Stimulated activated CD4-positive, alpha-beta T cell treated with anti-CD3 and anti-CD28 coated beads, Interleukin-2, amount 100 ng/mL, for 24 hours (primary cell): Measurements from ENCODE around the gene ZNF106.

ENCODE experiments used
- DNase-seq, 2 donors: peaks; one replicate each; pipeline ENCODE4 v3.0.0-alpha.2; 2020

Gene ZNF106

DNA sequence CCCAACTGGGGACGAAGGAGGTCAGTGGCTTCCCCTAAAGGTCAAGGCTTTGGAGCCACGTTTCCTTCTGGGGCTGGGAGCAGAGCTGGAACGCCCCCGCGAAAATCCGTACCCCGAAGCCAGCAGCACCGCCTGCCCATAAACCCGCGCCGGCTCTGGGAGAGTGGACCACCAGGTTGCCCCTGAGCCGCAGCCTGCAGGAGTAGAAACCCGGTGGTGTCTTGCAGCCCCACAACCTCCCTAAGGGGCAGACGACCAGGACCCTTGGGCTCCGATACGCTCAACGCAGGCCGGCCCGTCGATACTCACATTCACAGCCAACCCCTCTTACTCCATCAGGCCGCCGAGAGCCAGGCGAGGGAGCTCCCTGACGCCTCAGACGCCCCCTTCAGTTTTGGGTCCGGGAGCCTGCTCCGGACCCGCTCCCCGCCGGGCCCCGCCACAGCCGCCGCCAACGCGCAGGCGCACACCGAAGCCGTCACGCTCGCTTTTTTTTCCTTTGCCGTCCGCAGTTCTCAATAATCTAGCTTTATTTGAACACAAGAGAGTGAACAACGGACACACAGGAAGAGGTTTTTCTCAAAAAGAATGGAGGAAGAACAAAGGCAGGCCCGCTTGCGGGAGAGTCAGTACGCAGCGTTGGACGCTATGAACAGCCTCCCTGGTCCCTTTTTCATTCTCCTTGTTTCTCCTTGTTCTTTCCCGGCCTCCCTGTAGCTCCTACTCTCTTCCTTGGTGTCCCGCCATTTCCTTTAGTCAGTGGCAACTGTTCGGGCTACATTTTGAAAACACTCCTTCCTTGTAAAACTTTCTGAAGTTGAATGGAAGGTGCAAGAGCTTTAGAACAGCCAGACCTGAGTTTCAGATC, at the start of gene ZNF106:
ZNF106 (minus strand) TSS at position 471 of the 868 bp plus-strand sequence. CDS start 18,852 bp downstream, outside the sequence.
- peak; percentile 85 to 86 for DNase-seq

DNA sequence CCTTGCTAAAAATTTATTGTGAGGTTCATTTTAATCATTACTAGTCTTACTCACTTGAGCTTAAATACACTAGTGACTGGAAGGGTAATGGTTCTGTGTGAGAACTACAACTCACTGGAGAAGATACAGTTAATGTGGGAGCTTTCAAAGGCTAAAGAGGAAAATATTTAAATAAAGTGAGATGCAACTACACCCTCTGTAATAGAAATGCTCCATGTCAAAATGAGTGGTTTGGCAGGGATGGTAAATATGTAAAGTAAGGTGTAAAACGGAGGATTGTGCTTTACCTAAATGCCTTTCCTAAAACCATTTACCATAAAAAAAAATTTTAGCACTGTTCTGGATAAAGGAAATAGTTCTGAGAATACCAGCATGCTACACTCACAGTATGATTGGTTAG, 42.3 kb upstream of the ZNF106 start:
- DNase-seq, result no peak

DNA sequence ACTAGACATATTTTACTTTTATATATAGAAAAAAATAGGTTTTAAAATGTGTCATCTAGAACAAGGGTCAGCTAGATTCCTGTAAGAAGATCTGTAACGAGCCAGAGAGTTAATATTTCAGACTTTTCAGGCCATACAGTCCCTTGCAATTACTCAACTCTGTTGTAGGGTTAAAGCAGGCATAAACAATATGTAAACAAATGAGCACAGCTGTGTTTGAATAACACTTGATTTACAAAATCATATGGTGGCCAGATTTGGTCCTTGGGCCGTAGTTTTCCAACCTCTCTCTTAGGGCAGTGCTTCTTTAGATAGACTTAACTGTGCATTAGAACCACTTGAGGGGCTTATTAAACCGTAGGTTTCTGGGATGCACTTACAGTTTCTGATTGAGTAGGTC, 38.0 kb upstream of the ZNF106 start:
- DNase-seq, result no peak

DNA sequence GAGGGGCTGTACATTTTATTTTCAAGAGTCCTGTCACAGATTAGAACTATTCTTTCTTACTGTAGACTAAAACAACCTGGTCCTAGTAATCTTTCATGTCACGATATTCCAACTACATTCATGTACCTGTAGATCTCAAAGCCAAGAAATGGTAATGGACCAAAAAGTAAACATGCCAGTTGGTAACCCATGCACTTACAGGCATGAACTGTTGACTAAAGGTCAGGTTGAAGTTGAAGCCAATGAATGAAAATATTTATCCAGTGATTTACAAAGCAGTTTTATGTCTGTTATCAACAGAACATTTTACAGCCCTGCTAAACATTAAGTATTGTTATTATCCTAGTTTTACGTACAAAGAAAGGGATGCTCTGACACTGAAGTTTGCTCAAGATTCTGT, 32.4 kb upstream of the ZNF106 start:
- DNase-seq, result no peak

DNA sequence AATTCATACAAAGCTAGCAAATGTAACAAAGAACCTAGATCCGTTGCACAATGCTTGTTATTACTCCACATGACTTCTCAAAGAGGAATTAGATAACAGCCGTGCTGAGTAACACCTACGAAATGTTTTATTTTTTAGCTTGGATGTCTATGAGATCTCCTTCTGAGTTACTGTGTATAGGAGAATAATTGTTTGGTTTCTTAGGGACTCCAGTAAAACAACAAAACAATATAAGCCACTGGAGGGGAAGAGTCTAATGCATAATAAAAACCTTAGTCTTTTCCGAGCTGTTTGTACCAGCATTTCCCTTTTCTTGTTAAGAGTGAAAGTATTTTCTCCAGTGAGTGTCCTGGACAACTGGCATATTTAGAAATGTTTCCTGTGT, 20.1 kb upstream of the ZNF106 start:
- no peak for DNase-seq

DNA sequence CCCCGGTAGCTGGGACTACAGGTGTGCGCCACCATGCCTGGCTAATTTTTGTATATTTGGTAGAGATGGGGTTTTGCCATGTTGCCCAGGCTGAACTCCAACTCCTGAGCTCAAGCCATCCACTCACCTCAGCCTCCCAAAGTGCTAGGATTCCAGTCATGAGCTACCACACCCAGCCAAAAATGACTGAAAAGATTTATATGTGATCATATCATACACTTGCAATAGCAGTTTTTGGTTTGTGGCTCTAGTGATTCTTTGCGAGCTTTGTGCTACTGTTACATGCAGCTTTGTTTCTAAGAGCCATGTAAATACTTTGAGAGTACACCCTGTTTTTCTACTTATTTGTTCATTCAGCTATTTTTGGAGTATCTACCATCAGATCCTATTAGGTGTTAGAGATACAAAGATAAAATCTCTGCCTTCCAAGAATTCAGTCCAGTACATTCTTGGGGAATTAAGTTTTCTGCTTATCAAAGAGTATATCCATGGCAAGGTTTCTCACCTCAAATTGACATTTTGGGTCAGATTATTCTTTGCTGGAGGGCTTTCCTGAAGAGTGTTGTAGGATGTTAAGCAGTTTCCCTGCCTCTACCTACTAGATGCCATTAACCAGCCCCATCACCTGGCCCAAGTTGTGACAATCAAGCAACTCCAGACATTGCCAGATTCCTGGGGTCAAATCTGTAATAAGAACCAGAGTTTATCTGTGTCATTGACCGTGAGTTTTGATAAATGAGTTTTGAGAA, 19.5 kb upstream of the ZNF106 start:
- DNase-seq, result no peak

DNA sequence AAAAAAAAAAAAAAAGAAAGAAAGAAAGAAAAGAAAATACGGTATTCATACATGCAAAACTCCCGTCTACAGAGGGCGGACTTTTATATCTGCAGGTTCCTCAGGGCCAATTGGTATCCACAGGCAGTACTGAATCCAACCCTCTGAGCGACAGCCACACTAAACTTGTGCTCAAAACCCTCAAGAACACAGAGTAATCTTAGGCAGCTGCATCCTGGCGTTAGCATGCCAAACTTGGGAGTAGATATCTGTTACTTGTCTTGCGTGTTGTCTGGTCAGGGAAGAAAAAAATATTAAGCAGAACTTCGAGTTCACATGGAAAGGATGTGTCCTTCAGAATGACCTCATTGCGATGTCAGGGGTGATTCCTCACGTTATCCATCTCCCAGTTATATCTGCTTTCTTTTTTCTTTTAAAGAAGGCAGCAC, 17.3 kb upstream of the ZNF106 start:
- no peak for DNase-seq

DNA sequence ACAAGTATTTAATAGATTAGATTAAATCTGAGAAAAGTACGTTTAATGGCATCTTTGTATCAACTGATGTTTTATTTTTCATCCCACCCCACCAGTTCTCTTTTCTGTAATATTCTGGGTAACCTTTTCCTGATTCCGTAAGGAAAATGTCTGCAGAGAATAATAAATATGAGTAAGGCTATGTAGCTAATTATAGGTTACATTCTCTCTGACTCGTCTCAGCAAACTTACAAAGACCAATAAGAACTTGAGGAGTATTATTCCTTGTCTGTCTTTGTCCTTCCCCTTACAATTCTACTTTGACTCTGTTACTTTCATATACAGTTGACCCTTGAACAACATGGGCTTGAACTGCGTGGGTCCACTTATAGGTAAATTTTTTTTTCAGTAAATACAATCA, 16.6 kb upstream of the ZNF106 start:
- DNase-seq, result no peak

DNA sequence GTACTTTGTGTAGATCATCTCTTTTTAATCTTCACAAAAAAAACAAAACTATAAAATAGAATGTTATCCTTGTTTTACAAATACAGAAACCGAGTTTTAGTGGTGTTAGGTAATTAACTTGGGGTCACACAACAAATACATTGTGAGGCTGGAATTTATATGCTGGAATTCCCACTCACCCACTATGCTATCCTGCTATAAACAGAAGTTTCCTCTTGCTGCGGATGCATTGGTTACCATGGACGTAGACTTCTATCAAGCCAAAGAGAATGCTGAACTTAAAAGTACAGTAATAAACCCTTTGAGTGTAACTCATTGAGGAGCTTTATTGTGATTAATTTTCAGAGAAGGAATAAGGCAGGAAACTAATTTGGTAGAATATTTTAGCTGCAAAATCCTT, 13.7 kb upstream of the ZNF106 start:
- no peak for DNase-seq

DNA sequence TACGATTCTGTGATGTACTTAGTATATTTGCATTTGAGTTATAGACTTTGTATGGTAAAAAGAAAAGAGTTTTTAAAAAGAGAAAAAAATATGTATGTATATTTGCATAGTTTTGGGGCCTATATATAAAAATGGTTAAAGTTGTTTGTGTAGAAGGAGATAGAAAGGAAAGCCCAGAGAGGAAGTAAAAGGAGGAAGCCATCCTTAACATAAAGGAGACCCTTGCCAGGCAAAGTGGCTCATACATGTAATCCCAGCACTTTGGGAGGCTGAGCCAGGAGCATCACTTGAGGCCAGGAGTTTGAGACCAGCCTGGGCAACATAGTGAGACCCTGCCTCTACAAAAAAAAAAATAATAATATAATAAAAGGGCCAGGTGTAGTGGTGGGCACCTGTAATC, 12.9 kb upstream of the ZNF106 start:
- no peak for DNase-seq

DNA sequence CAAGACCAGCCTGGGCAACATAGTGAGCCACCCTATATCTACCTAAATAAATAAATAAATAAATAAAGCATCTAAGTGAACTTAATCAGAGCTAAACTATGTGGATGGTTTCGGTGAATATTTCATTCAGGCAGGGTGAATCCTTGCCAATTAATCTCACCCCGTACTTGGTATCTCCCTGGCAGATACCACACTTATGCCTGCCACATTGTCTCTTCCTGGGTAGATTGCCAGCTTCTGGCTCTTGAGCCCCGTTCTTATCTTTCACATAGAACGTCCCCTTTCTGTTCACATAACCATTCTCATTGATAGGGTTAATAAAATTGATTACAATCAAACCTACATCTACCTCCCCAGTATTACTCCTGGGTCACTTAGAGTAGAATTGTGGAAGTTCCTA, 11.5 kb upstream of the ZNF106 start:
- DNase-seq, result no peak

DNA sequence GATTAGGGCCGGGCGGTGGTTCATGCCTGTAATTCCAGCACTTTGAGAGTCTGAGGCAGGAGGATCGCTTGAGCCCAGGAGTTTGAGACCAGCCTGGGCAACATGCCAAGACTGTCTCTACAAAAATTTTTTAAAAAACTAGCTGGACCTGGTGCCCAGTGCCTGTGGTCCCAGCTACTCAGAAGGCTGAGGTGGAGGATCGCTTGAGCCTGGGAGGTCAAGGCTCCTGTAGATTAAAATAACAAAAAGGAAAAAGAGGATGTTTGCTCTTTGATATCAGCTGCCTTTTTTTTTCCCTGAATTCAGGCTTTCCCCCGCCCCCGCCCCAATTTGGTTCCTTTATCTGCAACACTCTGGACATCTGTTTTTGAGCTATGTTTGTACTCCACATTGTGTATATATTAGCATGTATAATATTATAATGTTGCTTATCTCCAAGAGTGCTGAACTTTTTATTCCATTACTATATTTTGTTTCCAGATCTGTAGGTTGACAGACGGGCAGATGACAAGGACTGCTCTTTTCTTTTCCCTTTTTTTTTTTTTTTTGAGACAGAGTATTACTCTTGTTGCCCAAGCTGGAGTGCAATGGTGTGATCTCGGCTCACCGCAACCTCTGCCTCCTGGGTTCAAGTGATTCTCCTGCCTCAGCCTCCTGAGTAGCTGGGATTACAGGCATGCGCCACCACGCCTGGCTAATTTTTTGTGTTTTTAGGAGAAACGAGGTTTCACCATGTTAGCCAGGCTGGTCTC, 9.1 kb upstream of the ZNF106 start:
- DNase-seq, result no peak

DNA sequence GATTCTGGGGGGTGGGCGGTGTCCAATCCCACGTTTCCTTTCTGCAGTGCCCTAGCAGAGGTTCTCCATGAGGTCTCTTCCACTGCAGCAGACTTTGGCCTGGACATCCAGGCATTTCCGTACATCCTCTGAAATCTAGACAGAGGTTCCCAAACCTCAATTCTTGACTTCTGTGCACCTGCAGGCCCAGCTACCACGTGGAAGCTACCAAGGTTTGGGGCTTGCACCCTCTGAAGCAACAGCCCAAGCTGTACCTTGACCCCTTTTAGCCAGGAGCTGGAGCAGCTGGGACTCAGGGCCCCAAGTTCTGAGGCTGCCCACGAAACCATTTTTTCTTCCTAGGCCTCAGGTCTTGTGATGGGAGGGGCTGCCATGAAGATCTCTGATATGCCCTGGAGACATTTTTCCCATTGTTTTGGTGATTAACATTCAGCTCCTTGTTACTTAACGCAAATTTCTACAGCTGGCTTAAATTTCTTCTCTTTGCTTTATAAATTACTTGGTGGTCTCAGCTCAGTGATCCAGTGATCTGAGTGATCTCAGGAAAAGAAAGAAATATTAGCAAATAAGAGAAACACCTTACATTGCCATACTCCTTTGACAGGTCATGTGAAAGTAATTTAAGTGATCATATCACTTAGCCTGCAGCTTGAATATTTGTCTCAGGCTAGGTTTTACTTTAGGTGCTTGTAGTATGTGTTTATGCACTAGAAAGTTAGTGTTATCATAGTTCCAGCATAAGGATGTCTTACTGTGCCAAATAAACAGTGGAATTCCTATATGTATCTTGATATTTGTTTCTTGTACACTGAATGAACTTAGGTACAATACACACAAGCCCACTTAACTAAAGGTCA, 7.5 kb upstream of the ZNF106 start:
- no peak for DNase-seq

DNA sequence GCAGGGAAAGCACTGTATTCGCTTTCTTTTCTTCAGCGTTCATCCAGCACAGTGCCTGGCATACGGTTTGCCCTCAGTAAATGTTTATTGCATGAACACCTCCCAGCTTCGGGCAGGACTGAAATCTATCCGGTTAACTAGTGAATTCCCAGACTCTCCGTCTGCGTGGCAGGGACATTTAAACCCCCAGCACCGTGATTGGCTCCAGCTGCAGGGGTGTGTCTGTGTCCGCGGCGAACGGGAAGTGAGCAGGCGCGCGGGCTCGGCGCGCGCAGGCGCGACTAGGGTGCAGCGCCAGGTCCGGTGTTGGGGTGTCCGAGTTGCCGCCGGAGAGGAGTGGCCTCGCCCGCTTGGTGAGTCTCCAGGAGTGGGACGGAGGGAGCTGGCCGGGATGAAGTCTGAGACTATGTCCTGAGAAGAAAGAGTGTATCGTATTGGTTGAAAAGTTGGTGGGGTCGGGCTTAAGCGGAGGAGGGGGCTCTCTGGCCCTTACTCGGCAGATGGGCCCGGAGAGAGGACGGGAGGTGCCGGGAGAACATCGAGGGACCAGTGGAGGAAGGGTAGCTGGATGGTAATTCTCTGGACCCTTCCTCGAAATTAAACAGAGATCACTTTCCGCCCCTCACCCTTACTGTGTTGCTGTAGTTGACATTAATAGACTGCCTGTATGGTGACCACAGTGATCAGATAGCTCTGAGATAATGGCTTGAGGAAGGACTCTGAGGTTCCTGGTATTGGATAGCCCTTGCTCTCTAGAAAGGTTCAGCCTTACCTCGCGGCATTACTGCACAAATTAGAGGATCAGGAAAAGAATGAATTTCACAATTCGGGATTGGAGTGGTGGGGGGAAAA, 4.6 kb upstream of the ZNF106 start, which contains the start of gene SNAP23:
SNAP23 (plus strand) TSS at position 274 of the 852 bp plus-strand sequence. CDS start 16,213 bp downstream, outside the sequence.
- DNase-seq, result peak; percentile 84

DNA sequence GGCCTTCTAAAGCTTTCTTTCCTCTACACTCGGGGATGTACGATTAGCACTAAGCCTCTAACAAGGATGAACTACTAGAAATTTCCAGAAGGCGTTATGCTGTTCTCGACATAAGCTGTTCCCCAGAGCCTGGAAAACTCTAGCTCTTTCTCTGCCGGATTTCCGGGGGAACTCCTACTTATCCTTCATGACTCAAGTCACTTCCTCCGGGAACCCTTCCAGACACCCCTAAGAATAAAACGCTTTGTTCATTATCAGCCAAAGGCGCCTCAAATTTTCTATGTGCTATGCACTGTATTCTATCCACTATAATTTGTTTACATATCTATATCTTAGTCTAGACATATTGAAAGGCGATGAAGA, 4.0 kb upstream of the ZNF106 start:
- peak in 1 of 2 donors; percentile 48 for DNase-seq

DNA sequence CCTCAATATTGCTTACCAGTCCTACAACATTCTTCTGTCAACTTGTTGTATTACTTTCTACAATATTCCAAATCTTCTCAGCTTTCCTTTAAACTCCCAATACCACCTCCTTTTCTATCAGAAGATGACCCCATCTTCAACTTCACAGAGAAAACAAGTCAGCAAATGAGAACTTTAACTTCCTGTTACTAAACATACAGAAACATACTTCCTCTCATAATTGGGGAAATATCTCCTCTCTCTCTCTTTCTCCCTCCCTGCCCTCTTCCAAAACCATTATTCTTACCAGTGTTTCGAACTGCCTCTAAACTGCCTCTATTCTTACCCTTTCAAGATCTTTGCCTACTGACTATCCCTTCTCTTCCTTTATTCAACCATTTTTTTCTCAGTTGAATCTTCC, 2.7 kb upstream of the ZNF106 start:
- no peak for DNase-seq

DNA sequence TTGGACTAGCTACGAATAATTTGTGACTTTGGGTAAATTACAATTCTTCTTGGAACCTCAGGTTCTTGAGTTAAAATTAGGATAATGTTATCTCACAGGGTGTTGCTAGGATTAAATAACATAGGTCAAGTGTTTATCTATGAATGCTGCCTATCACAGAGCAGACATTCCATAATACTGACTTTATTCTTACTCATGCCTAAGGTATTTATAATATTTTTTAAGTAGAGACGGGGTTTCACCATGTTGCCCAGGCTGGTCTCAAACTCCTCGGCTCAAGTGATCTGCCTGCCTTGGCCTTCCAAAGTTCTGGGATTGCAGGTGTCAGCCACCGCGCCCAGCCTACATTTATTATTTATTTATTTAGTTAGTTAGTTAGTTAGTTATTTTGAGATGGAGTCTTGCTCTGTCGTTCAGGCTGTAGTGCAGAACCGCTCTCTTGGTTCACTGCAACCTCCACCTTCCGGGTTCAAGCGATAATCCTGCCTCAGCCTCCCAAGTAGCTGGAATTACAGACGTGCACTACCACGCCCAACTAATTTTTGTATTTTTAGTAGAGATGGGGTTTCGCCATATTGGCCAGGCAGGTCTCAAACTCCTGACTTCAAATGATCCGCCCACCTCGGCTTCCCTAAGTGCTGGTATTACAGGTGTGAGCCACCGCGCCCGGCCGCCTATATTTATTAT, 741 bp upstream of the ZNF106 start:
- no peak for DNase-seq

DNA sequence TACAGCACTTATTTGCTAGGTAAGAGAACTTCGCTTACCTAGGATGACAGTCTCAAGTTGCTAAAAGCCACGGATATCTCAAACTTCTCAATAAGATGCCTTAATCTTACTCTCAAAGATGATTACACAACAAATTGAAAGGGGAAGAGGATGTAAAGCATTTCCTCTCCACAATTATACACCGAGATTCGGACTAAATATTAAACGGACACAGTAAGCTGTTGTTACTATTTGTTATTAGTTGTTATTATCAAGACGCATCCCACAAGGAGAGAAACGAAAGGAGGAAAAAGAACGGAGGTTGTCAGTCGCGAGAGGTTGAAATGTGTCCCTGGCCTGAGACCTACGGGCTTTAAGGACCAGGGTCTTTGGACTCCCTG, 660 bp downstream of the ZNF106 start:
- no peak for DNase-seq

DNA sequence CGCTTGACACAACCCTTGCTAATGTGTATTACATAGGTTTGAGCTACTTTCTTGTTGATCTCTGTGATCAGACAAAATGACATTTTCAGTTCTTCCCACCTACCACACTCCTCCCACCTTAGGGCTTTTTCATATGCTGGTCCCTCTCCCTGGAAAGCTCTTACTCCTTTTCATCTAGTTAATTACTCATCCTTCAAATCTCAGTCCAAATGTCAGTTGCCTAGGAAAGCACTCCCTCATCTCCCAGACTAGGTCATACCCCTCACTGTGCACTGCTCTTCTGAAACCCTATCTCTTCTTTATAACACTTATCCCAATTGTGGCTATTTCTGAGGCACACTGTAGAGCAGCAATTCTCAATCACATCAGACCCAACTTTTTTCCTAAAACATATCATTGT, 7.3 kb downstream of the ZNF106 start:
- no peak for DNase-seq

DNA sequence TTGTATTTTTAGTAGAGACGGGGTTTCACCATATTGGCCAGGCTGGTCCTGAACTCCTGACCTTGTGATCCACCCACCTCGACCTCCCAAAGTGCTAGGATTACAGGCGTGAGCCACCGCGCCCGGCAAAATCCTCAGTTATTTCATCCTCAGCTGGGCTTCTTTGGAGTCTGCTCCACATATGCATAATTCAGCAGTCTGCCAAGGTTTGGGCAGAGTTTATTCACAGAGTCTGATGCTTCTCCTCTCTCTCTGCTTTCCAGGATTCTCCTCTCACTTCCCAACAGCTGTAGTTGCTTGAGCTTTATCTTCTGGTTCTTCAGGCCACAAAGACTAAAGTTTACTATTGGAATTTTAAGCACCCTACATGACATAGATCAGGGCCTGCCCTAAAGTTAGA, 8.2 kb downstream of the ZNF106 start:
- no peak for DNase-seq

DNA sequence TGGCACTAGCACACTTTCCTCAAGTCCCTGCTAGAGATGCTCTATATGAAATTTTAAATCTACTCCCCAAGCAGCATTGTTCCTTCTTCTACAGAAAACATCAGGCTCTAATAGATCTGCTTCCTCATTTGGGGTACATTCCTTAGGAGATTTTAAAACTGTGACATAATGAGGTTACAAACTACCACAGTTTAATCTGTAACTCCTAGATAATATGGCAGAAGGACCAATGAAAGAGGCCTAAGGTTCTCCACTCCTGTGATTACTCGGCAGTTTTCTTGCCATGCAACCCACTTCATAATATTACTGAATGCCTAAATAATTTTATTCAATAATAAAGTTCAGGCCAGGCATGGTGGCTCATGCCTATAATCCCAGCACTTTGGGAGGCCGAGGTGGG, 16.1 kb downstream of the ZNF106 start:
- no peak for DNase-seq
